AG04449 (cell line): ENCODE data around the gene MCTP1.

Experiments
- CTCF ChIA-PET: fragments of 350-600 bp; formaldehyde crosslinking; extraction: SDS; loops from one replicate; lab custom pipeline; 2021; ENCODE audit warnings: antibody characterized with exemption; lab: Yijun Ruan, JAX
- POLR2A ChIA-PET: fragments of 400-600, 350-600 bp; formaldehyde crosslinking; extraction: SDS; loops from one replicate; lab custom pipeline; 2020; ENCODE audit warnings: antibody characterized with exemption, inconsistent platforms; lab: Yijun Ruan, JAX
- DNase-seq: peaks from one replicate; pipeline ENCODE4 v3.0.0-alpha.2; 2010; ENCODE audit warnings: low read depth, low spot score
- H3K4me3 ChIP-seq: 2 replicates; pipeline ENCODE4 v1.5.1; 2011; ENCODE audit warnings: low read depth, mild to moderate bottlenecking, control low read depth, low read length
- CTCF ChIP-seq: IDR thresholded peaks from one replicate; pipeline ENCODE4 v1.5.1; 2011; ENCODE audit warnings: mild to moderate bottlenecking, moderate library complexity, low read length, control low read depth, inconsistent platforms; ENCODE audit not compliant: insufficient read depth; ENCODE audit errors: missing control alignments

MCTP1 gene

GRCh38 chr5:95141141-95141540, 143.8 kb downstream of the MCTP1 start:
- ChIA-PET CTCF (no interaction called here), POLR2A (no interaction called here)
- no peak for DNase-seq
- no peak for TF ChIP-seq CTCF
- no peak overlapping the region for H3K4me3 ChIP-seq

GRCh38 chr5:95134326-95134725, 150.6 kb downstream of the MCTP1 start:
- ChIA-PET CTCF (no interaction called here), POLR2A (no interaction called here)
- TF ChIP-seq CTCF: no peak
- H3K4me3 ChIP-seq: no peak overlapping the region
- DNase-seq: no peak

- CTCF ChIA-PET: no interaction called here
Measured at GRCh38 chr5:95132096-95132495, 152.8 kb downstream of the MCTP1 start.

GRCh38 chr5:95130941-95131340, 154.0 kb downstream of the MCTP1 start:
- no peak for TF ChIP-seq CTCF
- no peak for DNase-seq
- POLR2A ChIA-PET: no interaction called here
- H3K4me3 ChIP-seq: no peak overlapping the region
- CTCF ChIA-PET: no interaction called here

More at GRCh38 chr5:95132096-95132495, 152.8 kb downstream of the MCTP1 start:
- no peak for DNase-seq
- H3K4me3 ChIP-seq: no peak overlapping the region
- TF ChIP-seq CTCF: no peak
- POLR2A ChIA-PET: no interaction called here

- TF ChIP-seq CTCF: no peak
- ChIA-PET POLR2A (no interaction called here), CTCF (no interaction called here)
- H3K4me3 ChIP-seq: no peak overlapping the region
- no peak for DNase-seq
Measured at GRCh38 chr5:95124731-95125130, 160.2 kb downstream of the MCTP1 start.

- POLR2A ChIA-PET: no interaction called here
Measured at GRCh38 chr5:95124101-95124500, 160.8 kb downstream of the MCTP1 start.

More at GRCh38 chr5:95124101-95124500, 160.8 kb downstream of the MCTP1 start:
- no peak for TF ChIP-seq CTCF
- H3K4me3 ChIP-seq: no peak overlapping the region
- DNase-seq: no peak
- CTCF ChIA-PET: no interaction called here
